Neuron (in vitro differentiated cells): ENCODE results near the gene ACSL3.

Source experiments
- H2AFZ ChIP-seq: one replicate; pipeline ENCODE4 v1.6.1; 2013; ENCODE audit warnings: low read depth, mild to moderate bottlenecking, inconsistent platforms, low read length, moderate library complexity
- H3K27me3 ChIP-seq: one replicate; pipeline ENCODE4 v1.6.1; 2013; ENCODE audit warnings: low read length; ENCODE audit not compliant: insufficient read depth
- H3K36me3 ChIP-seq: one replicate; pipeline ENCODE4 v1.6.1; 2013; ENCODE audit warnings: low read length; ENCODE audit not compliant: insufficient read depth
- H3K4me1 ChIP-seq: one replicate; pipeline ENCODE4 v1.6.1; 2013; ENCODE audit warnings: low read length; ENCODE audit not compliant: insufficient read depth
- H3K4me3 ChIP-seq: 2 replicates; pipeline ENCODE4 v1.5.1; 2013; ENCODE audit warnings: mild to moderate bottlenecking, low read length, moderate library complexity
- H3K9me3 ChIP-seq: one replicate; pipeline ENCODE4 v1.6.1; 2013; ENCODE audit warnings: low read length

Gene ACSL3

GRCh38 chr2:222949073-222949472 is 88.2 kb downstream of the ACSL3 start:
- Histone ChIP-seq H3K4me1 (no peaks in the 10 kb centered on the region), H3K9me3 (no peaks in the 10 kb centered on the region), H2AFZ (no peak overlapping the region), H3K27me3 (no peaks in the 10 kb centered on the region), H3K36me3 (no peaks in the 10 kb centered on the region), H3K4me3 (no peak overlapping the region)

GRCh38 chr2:222949690-222950323 is 89.0 kb downstream of the ACSL3 start:
- Histone ChIP-seq H3K9me3 (no peaks in the 10 kb centered on the region), H3K36me3 (no peaks in the 10 kb centered on the region), H3K4me3 (no peak overlapping the region), H2AFZ (no peak overlapping the region), H3K27me3 (no peaks in the 10 kb centered on the region), H3K4me1 (no peaks in the 10 kb centered on the region)

GRCh38 chr2:222950638-222951285 is 89.9 kb downstream of the ACSL3 start:
- no peaks in the 10 kb centered on the region for H3K9me3 ChIP-seq
- no peaks in the 10 kb centered on the region for H3K27me3 ChIP-seq
- no peaks in the 10 kb centered on the region for H3K36me3 ChIP-seq
- no peaks in the 10 kb centered on the region for H3K4me1 ChIP-seq
- no peak overlapping the region for H3K4me3 ChIP-seq
- no peak overlapping the region for H2AFZ ChIP-seq

- H3K9me3 ChIP-seq = no peaks in the 10 kb centered on the region
- no peaks in the 10 kb centered on the region for H3K4me1 ChIP-seq
- no peak overlapping the region for H2AFZ ChIP-seq
- H3K4me3 ChIP-seq = no peak overlapping the region
- H3K27me3 ChIP-seq = no peaks in the 10 kb centered on the region
- H3K36me3 ChIP-seq = no peaks in the 10 kb centered on the region
Observed at GRCh38 chr2:222952204-222952603, 91.4 kb downstream of the ACSL3 start.

- Histone ChIP-seq H3K27me3 (no peaks in the 10 kb centered on the region), H3K4me1 (no peaks in the 10 kb centered on the region), H3K36me3 (no peaks in the 10 kb centered on the region), H2AFZ (no peak overlapping the region), H3K9me3 (no peaks in the 10 kb centered on the region), H3K4me3 (no peak overlapping the region)
Observed at GRCh38 chr2:222955008-222955407, 94.2 kb downstream of the ACSL3 start.

- Histone ChIP-seq H3K9me3 (no peaks in the 10 kb centered on the region), H2AFZ (no peak overlapping the region), H3K36me3 (no peaks in the 10 kb centered on the region), H3K4me3 (no peak overlapping the region), H3K4me1 (no peaks in the 10 kb centered on the region), H3K27me3 (no peaks in the 10 kb centered on the region)
Observed at GRCh38 chr2:222959358-222959757, 98.5 kb downstream of the ACSL3 start.

GRCh38 chr2:222960126-222960525 is 99.3 kb downstream of the ACSL3 start:
- Histone ChIP-seq H3K4me3 (no peak overlapping the region), H3K36me3 (no peaks in the 10 kb centered on the region), H3K27me3 (no peaks in the 10 kb centered on the region), H2AFZ (no peak overlapping the region), H3K9me3 (no peaks in the 10 kb centered on the region), H3K4me1 (no peaks in the 10 kb centered on the region)

- H3K4me1 ChIP-seq = no peaks in the 10 kb centered on the region
- no peak overlapping the region for H2AFZ ChIP-seq
- no peaks in the 10 kb centered on the region for H3K27me3 ChIP-seq
- no peaks in the 10 kb centered on the region for H3K9me3 ChIP-seq
- no peaks in the 10 kb centered on the region for H3K36me3 ChIP-seq
- no peak overlapping the region for H3K4me3 ChIP-seq
Observed at GRCh38 chr2:222963641-222964040, 102.8 kb downstream of the ACSL3 start.

GRCh38 chr2:222964376-222965031 is 103.7 kb downstream of the ACSL3 start:
- Histone ChIP-seq H3K9me3 (no peaks in the 10 kb centered on the region), H3K4me1 (no peaks in the 10 kb centered on the region), H3K27me3 (no peaks in the 10 kb centered on the region), H2AFZ (no peak overlapping the region), H3K36me3 (no peaks in the 10 kb centered on the region), H3K4me3 (no peak overlapping the region)

GRCh38 chr2:222965555-222965954 is 104.7 kb downstream of the ACSL3 start:
- Histone ChIP-seq H3K4me1 (no peaks in the 10 kb centered on the region), H2AFZ (no peak overlapping the region), H3K27me3 (no peaks in the 10 kb centered on the region), H3K36me3 (no peaks in the 10 kb centered on the region), H3K9me3 (no peaks in the 10 kb centered on the region), H3K4me3 (no peak overlapping the region)

GRCh38 chr2:222968550-222969155 is 107.8 kb downstream of the ACSL3 start:
- Histone ChIP-seq H2AFZ (no peak overlapping the region), H3K27me3 (no peaks in the 10 kb centered on the region), H3K4me3 (no peak overlapping the region), H3K36me3 (no peaks in the 10 kb centered on the region), H3K9me3 (no peaks in the 10 kb centered on the region), H3K4me1 (no peaks in the 10 kb centered on the region)

GRCh38 chr2:222969491-222969890 is 108.7 kb downstream of the ACSL3 start:
- Histone ChIP-seq H3K36me3 (no peaks in the 10 kb centered on the region), H3K9me3 (no peaks in the 10 kb centered on the region), H3K27me3 (no peaks in the 10 kb centered on the region), H2AFZ (no peak overlapping the region), H3K4me3 (no peak overlapping the region), H3K4me1 (no peaks in the 10 kb centered on the region)

GRCh38 chr2:222972420-222972819 is 111.6 kb downstream of the ACSL3 start:
- no peaks in the 10 kb centered on the region for H3K9me3 ChIP-seq
- no peak overlapping the region for H2AFZ ChIP-seq
- H3K4me3 ChIP-seq = no peak overlapping the region
- no peaks in the 10 kb centered on the region for H3K27me3 ChIP-seq
- no peaks in the 10 kb centered on the region for H3K4me1 ChIP-seq
- no peaks in the 10 kb centered on the region for H3K36me3 ChIP-seq
